HEK293 (cell line): ENCODE results near the gene TWIST2.

Experiments
- CTCF ChIP-seq: fragments of 450-650 bp; formaldehyde crosslinking; IDR thresholded peaks from 2 replicates; pipeline ENCODE4 v1.5.1; 2016; ENCODE audit warnings: missing biosample characterization, missing genetic modification characterization
- ZBTB6 ChIP-seq: fragments of 450-650 bp; formaldehyde crosslinking; IDR thresholded peaks from 2 replicates; pipeline ENCODE4 v1.5.1; 2017; ENCODE audit warnings: missing biosample characterization, missing genetic modification characterization
- ZNF184 ChIP-seq: fragments of 450-650 bp; IDR thresholded peaks from 2 replicates; pipeline ENCODE4 v1.5.1; 2018; ENCODE audit warnings: missing biosample characterization, mild to moderate bottlenecking, missing genetic modification characterization
- ZNF350 ChIP-seq: fragments of 450-650 bp; formaldehyde crosslinking; IDR thresholded peaks from 2 replicates; pipeline ENCODE4 v1.5.0; 2017; ENCODE audit warnings: missing biosample characterization, mild to moderate bottlenecking, missing genetic modification characterization

GRCh38 chr2:238907717-238908173, 59.9 kb downstream of the TWIST2 start:
- no peak for TF ChIP-seq ZBTB6 (tag by site-specific recombination)
- TF ChIP-seq ZNF184 (tag by site-specific recombination): no peak
- no peak for TF ChIP-seq CTCF (tag by site-specific recombination)
- TF ChIP-seq ZNF350: no peak
